ENCODE results near the gene OR1Q1. TPM values are rescaled to one million over a fixed set of nuclear protein-coding genes. Genes with fewer than 3 reads are reported as not detected.
"Not testable (repeated sequence)": the region's sequence is repeated elsewhere in the genome, so short reads cannot be mapped to it uniquely, and the experiment has no call there.

Gene OR1Q1
- not detected for polyA plus RNA-seq (2013, experiment 1 of 2; ENCODE audit: insufficient read length)
- not detected for polyA plus RNA-seq (2013, experiment 2 of 2; ENCODE audit: insufficient read length)

DNA sequence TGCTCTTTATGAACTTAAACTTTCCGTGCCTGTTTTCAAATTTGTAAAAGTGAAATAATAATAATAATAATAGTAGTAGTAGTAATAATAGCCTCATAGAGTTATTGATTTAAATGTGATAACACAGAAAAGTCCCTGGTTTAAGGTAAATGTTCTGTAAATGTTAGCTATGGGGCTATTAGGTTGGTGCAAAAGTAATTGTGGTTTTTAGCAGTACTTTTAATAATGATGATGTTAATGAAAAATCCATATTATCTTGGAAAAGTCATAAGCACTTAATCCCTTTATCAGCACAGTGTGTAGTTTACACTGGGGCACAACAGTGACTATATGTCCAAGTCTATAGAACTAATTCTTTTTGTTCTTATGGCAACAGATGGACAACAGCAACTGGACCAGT lies at the start of gene OR1Q1:
TSS of gene OR1Q1 (plus strand) at position 377 of the 400 bp plus-strand sequence. CDS start at position 377, 0 bp downstream.
- DNase-seq: no peak

DNA sequence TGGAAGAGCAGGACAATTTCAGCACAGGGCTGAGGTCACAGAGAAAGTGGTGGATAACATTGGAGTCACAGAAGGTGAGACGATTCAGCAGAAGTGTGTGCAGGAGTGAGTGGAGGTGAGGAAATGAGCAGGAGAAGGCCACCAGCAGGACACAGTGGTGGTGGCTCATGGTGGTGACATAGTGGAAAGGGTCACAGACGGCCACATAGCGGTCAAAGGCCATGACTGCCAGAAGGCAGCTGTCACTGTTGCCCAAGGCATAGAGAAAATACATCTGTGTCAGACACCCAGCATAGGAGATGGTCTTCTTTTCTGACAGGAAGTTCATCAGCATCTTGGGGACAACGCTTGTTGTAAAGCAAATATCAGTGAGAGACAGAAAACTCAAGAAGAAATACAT lies 46.6 kb upstream of the OR1Q1 start:
- no peak for DNase-seq

GRCh38 chr9:122572456-122572855 lies 42.1 kb upstream of the OR1Q1 start:
- no peak for DNase-seq

- no peak for DNase-seq
Measured at GRCh38 chr9:122579874-122580273, 34.7 kb upstream of the OR1Q1 start.

- DNase-seq: peak; percentile 1
Measured at GRCh38 chr9:122580360-122580759, 34.2 kb upstream of the OR1Q1 start.

DNA sequence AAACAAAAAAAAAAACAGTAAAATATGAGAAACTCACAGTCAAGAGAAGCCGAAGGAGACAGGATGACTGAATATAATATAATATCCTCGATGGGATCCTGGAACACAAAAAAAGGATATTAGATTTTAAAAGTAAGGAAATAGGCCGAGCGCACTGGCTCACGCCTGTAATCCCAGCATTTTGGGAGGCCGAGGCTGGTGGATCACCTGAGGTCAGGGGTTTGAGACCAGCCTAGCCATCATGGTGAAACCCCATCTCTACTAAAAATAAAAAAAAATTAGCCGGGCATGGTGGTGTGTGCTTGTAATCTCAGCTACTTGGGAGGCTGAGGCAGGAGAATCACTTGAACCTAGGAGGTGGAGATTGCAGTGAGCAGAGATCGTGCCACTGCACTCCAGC lies 31.3 kb upstream of the OR1Q1 start, which contains the start of gene OR1L8:
TSS of gene OR1L8 (minus strand) at position 101 of the 400 bp plus-strand sequence. CDS start 14,907 bp downstream, outside the sequence.
- DNase-seq: not testable (repeated sequence)

DNA sequence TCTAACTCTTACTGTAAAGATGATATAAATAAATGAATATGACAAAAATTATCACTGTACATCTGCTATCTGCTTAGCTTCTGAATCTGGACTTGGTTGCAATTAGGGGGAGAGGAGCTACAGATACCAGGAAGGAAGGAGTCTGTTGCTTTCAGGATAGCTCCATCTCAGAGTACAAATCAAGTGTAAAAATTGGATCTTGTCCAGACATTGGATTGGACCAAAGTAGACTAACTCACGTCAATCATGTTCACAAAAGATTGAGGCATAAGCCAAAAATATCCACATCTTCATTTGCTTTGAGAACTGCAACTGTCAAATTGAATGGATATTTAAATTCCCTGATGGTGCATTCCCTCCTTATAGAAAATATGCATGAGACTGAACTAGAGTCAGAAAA lies 8.8 kb upstream of the OR1Q1 start:
- DNase-seq: no peak

DNA sequence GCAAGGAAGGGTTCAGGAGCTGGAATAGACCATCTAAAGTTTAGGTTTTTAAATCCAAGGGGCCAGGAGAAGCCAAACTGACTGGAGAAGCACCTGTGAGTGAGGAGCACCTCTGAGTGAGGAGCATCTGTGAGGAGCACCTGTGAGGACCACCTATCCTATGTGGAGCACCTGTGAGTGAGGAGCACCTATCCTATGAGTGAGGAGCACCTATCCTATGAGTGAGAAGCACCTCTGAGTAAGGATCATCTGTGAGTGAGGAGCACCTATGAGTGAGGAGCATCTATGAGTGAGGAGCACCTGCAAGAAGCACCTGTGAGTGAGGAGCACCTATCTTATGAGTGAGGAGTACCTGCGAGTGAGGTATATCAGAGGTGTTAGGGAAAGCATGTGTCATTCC lies 8.0 kb upstream of the OR1Q1 start:
- no peak for DNase-seq

DNA sequence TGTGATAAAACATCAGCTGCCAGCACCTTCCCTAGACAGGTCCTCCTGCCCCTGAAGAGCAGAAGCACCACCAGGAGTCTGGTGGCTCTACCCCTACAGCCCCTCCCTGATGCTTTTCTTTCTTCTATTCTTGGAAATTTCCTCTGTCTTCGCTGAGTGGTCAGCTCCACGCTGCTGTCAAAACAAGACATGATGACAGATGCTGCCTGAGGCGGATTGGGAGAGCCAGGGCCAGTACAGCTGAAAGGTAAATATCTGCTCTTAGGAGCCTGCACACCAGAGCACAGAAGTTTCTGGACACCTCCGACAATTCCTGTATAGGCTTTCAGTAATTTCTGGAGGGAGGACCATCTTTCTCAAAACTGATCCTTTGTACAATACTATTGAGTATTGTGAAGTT lies 4.7 kb upstream of the OR1Q1 start:
- DNase-seq: no peak

DNA sequence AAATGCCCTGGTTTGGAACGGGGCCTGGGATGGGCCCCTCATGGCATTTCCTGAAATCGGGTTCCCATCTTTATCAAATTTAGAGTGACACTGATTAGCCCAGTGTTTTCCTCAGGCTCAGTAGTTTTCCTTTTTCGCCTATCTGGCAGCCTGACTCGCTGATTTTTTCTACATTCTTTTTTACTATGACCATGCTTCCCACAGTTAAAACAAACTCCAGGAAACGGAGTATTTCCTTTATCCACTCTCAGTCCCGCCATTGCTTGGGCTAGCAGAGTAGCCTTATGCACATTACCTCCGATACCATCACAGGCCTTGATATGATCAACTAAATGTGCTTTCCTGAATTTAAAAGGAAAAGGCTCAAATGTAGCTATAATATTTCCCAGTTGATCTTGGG lies 5.5 kb downstream of the OR1Q1 start:
- DNase-seq: no peak

- no peak for DNase-seq
Measured at GRCh38 chr9:122642226-122642625, 27.7 kb downstream of the OR1Q1 start.

- DNase-seq: no peak
Measured at GRCh38 chr9:122656378-122656777, 41.8 kb downstream of the OR1Q1 start.

GRCh38 chr9:122657527-122657926 lies 43.0 kb downstream of the OR1Q1 start, which contains the start of gene OR1B1:
Gene OR1B1, minus strand, starts transcription at chr9:122657627.
- no peak for DNase-seq

DNA sequence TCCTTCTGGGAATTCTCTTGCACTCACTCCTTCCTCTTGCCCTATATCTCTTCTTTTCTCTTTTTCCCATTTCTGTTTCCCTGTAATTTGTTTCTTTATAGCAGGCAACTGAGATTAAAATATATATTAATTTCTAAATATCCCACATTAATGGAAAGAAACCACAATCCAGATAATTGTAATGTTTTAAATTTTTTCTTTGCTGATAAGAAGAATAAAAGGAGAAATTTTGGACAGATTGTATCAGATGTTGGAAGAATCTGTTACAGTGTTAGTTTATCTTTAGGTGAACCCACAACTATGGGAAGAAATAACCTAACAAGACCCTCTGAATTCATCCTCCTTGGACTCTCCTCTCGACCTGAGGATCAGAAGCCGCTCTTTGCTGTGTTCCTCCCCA lies 46.9 kb downstream of the OR1Q1 start, which contains the start of gene OR1L1:
TSS of gene OR1L1 (plus strand) at position 301 of the 400 bp plus-strand sequence. CDS start at position 301, 0 bp downstream.
- no peak for DNase-seq
